HG03520 (cell line): ENCODE measurements around the gene SPATA7.

Experiments
- ATAC-seq: cut with Tn5 transposase; IDR thresholded peaks from one replicate; pipeline ENCODE4 v1.9.1; 2021; ENCODE audit warnings: mild to moderate bottlenecking, moderate library complexity; ENCODE audit not compliant: unreplicated experiment

The SPATA7 gene

DNA sequence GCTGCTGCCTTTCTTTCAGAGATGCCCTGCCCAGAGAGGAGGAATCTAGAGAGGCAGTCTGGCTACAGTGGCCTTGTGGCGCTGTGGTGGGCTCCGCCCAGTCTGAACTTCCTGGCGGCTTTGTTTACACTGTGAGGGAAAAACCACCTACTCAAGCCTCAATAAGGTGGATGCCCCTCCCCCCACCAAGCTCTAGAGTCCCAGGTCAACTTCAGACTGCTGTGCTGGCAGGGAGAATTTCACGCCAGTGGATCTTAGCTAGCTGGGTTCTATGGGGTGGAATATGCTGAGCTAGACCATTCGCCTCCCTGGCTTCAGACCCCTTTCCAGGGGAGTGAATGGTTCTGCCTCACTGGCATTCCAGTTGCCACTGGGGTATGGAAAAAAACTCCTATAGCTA is 25.6 kb downstream of the SPATA7 start:
- no peak for ATAC-seq

DNA sequence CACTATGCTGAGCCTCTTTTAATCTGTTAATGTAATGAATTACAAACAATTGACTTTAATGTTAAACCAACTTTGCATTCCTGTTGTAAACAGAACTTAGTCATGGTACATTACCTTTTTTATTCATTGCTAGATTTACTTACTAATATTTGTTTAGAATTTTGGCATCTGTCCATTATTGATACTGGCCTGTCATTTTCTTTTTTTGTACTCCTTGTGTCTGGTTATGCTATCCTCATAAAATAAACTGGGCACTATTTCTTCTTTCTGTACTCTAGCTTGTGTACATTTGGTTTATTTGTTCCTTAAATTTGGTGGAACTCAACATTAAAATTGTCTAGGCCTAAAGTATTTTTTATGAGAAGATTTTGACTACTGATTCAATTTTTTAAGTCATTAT is 32.1 kb downstream of the SPATA7 start:
- no peak for ATAC-seq

DNA sequence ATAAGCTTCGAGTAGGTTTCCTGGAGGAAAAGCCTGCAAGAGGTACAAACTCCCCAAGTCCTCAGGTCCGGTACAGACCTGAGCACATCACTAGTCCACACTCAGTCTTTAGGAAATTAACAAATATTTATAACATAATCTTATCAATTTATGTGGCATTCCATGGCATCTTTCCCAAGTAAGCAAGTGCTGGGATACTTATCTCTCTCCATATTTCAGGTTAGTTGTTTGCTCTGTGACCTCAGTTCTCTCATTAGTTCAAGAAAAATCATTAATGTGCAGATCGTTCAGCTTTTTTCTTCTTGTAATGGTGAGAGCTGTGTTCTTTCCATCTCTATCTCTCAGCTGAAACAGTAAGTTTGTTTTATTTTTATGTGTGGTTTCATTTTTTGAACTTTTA is 34.7 kb downstream of the SPATA7 start:
- no peak for ATAC-seq

DNA sequence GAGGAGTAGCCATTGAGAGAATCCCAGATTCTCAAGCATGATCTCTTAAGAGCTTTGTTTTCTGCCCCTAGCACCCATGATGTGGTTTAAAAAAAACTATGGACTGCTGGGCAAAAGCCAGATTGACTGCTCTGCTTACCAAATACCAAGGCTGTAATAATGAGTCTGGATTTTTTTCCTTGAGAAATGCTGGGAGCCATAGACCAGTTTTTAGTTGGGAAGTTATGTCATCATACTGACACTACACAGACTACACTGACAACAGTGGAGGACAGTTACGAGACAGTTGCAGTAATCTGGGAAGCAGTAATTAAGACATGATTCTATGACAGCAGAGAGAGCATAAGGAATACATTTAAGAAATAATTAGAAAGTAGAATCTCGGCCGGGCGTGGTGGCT is 35.8 kb downstream of the SPATA7 start:
- ATAC-seq = no peak

DNA sequence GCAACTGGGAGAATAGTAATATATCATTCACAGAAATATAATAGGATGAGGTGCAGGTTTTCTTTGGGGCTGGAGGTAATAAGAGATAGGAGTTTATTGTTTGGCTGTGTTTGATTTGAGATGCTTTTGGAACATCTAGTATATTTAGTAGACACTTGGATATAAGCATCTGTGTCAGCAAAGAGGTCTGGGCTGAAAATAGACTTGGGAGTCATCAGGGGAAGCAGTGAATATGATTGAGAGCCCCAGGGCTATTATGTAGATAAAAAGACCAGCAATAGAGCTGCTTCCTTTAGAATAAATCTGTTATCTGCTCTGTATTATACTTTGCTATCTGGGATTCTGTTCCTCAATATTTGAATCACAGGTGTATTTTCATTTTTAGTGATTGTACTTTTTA is 36.6 kb downstream of the SPATA7 start:
- ATAC-seq = no peak

DNA sequence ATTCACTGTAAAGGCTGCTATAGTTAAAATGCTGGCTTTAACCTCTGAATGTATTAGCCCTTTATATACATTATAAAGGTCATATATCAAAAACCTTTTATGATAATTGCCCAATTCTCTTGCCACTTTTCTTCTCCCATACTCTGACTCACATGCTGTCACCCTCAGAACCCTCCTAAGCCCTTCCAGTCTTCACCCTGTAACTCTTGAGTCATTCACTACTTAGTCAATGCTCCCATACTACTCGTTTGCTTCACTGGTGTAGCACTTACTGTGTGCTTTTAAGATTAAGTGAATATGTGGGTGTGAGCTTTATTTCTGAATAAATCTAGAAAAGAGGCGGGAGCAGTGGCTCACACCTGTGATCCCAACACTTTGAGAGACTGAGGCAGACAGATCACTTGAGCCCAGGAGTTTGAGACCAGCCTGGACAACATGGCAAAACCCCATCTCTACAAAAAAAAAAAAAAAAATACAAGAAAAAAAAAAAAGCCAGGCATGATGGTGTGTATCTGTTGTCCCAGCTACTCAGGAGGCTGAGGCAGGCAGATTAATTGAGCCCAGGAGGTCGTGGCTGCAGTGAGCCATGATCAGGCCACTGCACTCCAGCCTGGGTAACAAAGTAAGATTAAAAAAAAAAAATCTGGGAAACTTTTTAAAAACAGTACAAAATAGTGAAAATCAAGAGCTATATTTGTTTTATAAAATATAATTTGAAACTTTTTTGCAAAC is 37.6 kb downstream of the SPATA7 start:
- ATAC-seq = no peak

DNA sequence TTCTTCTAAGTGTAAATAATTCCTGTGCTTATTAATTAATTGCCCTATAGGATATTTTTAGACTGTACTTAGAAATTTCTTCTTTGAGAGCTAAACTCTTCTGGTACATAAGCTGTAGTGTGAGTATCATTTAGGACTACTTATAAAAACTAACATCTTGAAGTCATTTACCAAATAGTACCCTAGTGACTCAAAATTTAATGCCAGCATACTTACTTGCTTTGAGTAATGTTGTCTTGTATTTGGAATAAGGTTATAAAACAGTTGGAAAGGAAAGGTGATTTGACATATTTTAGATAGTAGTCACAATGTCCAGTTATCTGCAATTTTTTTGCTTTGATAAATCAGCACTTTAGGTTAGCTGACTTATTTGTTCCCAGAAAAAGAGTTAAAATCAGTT is 39.1 kb downstream of the SPATA7 start:
- no peak for ATAC-seq

DNA sequence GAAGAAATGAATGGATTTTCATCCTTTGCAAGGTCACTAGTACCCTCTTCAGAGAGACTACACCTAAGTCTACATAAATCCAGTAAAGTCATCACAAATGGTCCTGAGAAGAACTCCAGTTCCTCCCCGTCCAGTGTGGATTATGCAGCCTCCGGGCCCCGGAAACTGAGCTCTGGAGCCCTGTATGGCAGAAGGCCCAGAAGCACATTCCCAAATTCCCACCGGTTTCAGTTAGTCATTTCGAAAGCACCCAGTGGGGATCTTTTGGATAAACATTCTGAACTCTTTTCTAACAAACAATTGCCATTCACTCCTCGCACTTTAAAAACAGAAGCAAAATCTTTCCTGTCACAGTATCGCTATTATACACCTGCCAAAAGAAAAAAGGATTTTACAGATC is 40.8 kb downstream of the SPATA7 start:
- no peak for ATAC-seq

DNA sequence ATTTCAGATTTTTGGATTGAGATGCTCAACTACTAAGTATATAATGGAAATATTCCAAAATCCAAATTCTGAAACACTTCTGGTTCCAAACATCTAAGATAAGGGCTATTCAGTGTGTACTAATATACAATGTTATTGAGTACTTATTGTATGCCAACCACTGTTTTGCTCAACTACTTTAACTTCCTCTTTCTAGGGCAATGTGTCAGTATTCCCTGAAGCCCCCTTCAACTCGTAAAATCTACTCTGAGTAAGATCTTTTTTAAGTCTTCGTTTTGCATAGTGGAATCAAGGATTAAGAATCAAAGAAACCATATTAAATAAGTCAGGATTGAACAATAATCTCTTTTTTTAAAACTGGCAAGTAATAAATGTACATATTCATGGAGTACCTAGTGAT is 45.5 kb downstream of the SPATA7 start:
- ATAC-seq = no peak

DNA sequence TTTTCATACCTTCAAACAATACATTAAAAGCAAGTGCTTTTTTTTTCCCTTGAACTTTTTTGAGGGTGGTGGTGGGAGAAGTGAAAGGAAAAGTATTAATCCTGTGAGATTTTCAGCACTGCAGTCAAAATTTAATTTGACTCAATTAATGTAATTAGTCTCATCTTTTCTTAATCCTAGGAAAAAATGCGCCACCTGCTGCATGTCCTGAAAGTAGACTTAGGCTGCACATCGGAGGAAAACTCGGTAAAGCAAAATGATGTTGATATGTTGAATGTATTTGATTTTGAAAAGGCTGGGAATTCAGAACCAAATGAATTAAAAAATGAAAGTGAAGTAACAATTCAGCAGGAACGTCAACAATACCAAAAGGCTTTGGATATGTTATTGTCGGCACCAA is 52.2 kb downstream of the SPATA7 start:
- ATAC-seq = no peak

DNA sequence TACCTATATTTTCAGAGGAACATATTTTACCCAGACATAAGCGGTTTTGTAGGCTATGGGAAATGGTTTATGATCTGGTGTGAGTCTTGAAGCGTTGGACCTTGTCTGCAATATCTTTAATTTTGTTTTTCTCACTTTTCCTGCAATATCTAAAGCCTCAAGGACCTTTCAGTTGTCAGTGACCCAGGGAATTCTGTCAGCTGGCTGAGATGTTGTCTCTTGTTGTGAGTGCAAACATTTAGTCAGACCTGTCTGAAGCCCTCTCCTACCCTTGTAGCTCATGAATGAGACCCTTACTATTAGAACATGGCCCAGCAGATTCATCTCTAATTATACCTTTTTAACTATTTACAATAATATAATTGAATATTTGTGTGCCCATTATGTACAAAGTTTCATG is 53.6 kb downstream of the SPATA7 start:
- no peak for ATAC-seq

DNA sequence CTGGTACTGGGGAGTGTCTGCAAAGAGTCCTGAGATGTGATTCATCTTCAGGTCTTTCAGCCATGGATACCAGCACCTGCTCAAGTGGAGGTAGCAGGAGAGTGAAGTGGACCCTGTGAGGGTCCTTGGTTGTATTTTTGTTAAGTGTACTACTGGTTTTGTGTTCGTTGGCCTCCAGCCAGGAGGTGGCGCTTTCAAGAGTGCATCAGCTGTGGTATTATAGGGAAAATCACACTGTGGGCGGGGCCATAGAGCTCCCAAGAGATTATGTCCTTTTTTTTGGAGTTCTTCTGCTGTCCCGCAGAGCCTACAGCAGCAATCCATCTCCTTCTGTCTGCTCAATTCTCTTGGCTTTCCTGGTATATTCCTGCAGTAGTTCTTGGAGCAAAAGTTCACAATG is 66.8 kb downstream of the SPATA7 start:
- no peak for ATAC-seq

DNA sequence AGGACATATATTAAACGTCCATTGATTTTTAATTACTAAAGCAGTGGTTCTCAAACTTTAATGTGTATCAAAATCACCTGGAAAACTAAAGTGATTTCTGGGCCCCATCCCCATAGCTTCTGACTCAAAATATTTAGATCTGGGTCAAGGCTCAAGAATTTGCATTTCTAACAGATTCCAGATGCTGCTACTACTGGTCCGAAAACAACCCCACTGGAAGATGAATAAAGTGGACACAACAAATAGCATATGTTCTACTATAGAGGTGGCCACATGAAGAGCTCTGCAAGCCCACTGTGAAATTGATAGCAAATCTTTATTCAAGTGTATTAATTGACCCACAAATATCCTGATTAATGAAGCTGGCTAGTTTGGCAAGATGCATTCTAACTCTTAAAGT is 69.4 kb downstream of the SPATA7 start:
- no peak for ATAC-seq

DNA sequence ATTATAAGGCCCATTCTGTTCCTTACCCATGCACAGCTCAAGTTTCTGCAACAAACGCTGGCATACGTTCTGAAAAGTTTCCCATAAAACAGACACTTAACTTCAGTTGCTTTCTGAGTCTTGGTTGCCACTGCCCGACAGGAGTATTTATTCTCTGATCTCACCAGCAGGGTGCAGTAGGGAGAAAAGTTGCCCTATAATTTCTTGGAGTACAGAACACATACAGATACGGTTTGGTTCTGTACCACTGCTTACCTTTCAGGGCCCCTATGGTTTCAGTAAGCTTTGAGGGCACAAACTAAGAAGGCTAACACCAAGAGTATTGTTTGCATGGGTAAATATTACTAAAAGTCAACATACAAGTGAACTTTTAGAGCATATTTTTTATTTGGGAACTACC is 77.9 kb downstream of the SPATA7 start:
- no peak for ATAC-seq

DNA sequence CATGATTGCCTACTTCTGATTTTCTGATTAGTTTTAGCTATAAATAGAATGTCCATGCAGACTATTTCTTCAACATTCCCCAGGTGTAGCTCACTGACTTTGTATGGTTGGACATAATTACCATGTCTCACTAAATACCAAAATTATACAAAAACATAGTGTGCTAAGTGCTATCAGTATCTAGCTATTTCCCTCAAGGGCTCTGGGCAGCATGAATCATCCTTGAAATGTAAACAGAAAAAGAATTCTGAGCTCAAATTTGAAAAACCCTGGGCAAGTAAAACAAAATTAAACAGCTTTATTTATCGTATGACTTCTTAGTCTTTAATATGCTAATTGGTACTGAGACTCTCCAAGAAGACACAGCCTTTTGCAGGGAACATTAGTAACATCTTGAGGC is 82.9 kb downstream of the SPATA7 start:
- ATAC-seq = no peak

DNA sequence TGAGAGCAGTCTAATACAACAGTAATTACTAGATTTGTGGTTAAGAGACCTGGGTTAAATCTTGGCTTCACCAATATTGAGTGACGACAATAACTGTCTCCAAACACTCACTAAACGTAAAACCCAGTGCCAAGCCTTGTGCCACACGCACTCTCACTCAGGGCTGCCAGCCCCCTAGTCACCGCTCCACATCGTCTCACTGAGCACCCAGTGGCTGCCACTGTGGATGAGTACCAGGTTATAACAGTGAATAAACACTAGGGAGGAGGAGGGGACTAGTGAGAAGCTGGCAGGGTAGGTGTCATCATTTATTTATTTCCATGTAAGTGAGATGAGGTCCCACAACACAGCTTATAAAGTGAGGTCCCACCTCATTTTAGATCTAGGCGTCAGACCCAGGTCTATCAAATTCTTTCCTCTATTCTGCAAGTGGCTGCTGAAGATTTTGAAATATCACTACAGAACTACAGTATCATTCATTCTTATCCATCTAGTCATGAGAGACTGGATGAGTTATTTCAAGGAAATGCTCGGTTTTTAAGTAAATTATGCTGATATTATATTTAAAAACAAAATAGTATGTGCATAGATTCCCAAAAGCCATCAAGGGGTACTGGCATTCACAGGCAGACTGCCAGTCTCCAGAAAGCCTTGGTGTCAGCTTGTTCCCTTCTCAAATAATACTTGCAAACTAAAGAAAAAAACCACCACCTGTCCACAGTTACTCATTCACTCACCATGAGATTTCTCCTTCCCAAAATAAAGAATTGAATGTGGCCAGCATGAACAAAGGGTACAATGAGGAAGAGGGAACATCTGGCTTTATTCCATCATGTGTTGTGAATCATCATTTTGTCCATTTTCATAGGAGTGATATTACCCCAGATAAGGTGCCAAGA is 85.3 kb downstream of the SPATA7 start:
- no peak for ATAC-seq

DNA sequence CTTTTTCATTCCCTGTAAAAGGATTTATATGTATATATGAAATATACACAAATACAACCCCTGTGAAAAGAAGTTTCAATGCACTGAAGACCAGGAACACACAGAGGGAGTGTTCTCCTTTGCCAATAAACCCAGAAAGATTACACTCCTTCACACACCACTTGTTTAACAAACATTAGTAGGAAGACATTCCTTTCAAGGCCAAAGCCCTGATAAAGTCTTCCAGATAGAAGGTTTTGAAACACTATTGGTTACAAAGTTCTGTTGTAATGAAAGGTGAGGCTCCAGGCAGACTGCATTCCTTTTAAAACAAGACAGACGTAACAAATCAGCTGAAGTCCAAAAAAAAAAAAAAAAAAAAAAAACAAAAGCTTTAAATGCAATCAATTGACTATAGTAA is 88.3 kb downstream of the SPATA7 start:
- no peak for ATAC-seq

DNA sequence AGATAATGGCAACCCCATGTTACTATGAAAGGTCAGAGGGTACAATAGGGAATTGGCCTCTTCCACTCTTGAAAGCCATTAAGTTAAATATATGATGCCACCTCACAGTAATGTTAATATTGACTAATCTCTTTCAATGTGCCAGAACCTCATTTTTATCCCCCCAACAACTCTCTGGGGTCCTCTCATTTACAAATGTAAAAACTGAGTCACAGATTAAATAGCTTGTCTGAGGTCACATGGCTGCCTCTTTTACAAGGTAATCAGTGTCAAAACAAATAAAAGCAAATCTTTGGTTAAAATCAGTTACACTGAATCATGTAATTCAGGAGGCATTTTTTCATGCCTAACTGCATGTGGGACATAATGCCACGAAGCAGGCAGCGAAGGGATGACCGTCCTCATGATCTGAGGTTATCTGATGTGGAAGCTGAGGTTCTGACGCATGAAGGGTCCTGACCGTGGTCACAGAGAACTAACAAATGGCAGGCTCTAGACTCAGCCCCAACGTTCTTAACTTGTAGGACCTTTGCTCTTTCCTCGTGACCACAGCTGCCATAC is 90.8 kb downstream of the SPATA7 start:
- ATAC-seq = no peak

DNA sequence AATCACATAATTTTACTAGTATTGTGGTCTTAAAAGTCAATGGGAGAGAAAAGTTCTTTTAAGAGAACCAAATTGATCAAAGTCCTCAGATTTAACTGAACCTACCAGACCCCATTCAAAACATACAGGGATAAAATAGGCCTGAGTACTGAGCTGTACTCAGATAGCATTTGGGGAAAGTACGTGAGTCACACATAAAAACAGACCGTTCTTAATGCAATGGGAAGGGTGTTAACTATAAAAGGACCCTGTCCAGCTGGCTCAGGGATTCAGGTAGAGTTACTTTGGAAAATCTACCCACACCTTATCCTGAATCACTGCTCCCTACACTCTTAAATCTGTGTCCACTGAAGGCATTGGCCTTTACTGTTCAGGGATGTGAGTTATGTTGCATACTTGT is 91.4 kb downstream of the SPATA7 start:
- ATAC-seq = no peak

DNA sequence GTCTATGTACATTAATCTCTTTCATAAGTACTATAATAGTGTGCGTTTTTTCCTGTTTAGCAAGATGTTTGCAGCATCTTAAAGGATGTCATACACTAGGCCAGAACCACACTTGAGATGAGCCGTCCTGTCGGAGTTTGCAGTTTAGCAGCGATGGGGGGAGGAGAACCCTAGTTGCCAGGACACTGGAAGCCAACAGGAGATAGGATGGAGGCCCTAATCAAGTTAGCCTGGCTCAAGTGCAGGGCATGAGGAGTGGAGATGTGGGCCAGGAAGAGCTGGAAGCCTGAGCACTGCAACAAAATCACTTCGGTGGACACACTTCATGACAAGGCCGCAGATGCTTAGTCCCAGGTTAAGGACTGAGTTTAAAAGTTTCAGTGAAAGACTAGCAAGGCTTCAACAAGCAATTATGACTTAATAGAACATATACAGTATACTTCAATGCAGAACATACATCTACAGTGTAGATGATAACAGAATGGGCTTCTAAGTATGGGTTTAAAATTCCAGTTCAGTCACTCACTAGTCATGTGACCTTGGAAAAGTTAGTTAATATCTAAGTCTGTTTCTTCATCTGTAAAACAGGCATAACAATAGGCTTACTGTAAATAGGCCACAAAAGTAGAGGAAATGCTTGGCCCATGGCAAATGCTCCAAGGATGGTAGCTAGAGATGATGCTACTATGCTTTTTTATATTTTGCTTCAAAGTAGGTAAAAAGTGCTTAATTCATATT is 92.2 kb downstream of the SPATA7 start:
- no peak for ATAC-seq

DNA sequence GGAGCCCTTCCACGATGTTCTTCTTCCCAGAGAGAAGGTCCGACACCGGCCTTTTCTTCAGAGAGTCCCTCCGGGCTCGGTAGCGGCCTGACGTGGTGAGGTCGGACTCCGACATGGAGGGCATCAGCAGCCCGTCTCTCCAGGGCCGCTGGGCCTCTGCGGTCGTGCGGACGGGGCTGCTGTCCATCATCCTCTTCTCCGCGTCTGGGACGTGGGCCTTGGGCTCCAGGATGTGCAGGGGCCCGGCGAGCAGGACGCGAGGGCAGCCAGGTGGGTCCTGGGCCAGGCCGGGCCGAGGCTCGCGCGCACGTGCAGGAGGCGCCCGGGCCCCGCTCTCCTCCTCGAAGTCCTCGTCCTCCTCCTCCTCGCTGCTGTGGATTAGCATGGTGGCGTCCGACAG is 93.5 kb downstream of the SPATA7 start:
- ATAC-seq = no peak
